Calu3 (cell line): ENCODE results near the gene PLXNA3. TPM values are rescaled to one million over a fixed set of nuclear protein-coding genes. Genes with fewer than 3 reads are reported as not detected.

Experiments used
- BruUV-seq: library from RNA; stranded (reverse); fragments of 400-500 nt; replicated peaks from 2 replicates; lab custom pipeline; 2021; lab: Mats Ljungman, UMichigan
- CTCF ChIA-PET: fragments of 300-600 bp; sonication (Branson Sonifier 250); formaldehyde crosslinking; loops from one replicate; lab custom pipeline; 2022; ENCODE audit warnings: antibody characterized with exemption; lab: Charles Lee
- DNase-seq: peaks from one replicate; pipeline ENCODE4 v3.0.0; 2022
- H3K27ac Mint-ChIP-seq: one replicate; pipeline ENCODE4 v1.8.0; 2022; ENCODE audit warnings: mixed read lengths; ENCODE audit not compliant: unreplicated experiment
- H3K27me3 Mint-ChIP-seq: one replicate; pipeline ENCODE4 v1.8.0; 2022; ENCODE audit warnings: mixed read lengths; ENCODE audit not compliant: unreplicated experiment
- H3K36me3 Mint-ChIP-seq: one replicate; pipeline ENCODE4 v1.8.0; 2022; ENCODE audit warnings: mild to moderate bottlenecking, moderate library complexity, mixed read lengths; ENCODE audit not compliant: insufficient read depth, unreplicated experiment
- H3K4me1 Mint-ChIP-seq: one replicate; pipeline ENCODE4 v1.8.0; 2022; ENCODE audit warnings: mild to moderate bottlenecking, low read depth, mixed read lengths; ENCODE audit not compliant: unreplicated experiment
- H3K4me3 Mint-ChIP-seq: one replicate; pipeline ENCODE4 v1.8.0; 2022; ENCODE audit warnings: mild to moderate bottlenecking, low read depth, moderate library complexity, mixed read lengths; ENCODE audit not compliant: unreplicated experiment
- H3K9me3 Mint-ChIP-seq: one replicate; pipeline ENCODE4 v1.8.0; 2022; ENCODE audit warnings: low read depth, mixed read lengths; ENCODE audit not compliant: unreplicated experiment
- intact Hi-C: fragments of 100-400 bp; cut with micrococcal nuclease; formaldehyde crosslinking; loops from one replicate; pipeline ENCODE4 v1.10.0; 2022; ENCODE audit not compliant: unreplicated experiment
- total RNA-seq: library from RNA; stranded (reverse); gene quantifications from 2 replicates; pipeline ENCODE4 v1.2.3, GENCODE V29; 2022
- TF ChIP-seq, protein P1 (sequence below): fragments of 200-600 bp; IDR thresholded peaks from one replicate; pipeline ENCODE4 v1.8.0; 2022; ENCODE audit warnings: antibody characterized with exemption; ENCODE audit not compliant: unreplicated experiment

Gene PLXNA3
- total RNA-seq, 1 experiment from 2014 or later = 82.6 TPM

DNA sequence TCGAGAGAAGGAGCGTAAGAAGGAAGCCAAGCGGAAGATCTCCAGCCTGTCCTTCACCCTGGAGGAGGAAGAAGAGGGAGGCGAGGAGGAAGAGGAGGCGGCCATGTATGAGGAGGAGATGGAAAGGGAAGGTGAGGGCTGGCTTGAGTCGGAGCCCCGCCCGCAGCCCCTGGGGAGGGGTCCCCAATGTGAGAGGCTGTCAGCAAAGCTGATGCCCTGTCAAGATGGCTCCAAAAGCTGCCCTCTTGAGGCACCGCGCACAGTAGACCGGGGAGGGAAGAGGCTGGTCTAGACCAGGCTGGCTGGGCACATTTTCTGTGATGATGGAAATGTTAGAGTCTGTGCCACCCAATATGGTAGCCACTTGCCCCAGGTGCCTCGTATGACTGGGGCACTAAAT is 11.7 kb upstream of the PLXNA3 start:
- Mint-ChIP-seq H3K4me1 (peaks cover 14% of the 10 kb centered on the region), H3K4me3 (peak overlapping the region; percentile 40), H3K9me3 (no peaks in the 10 kb centered on the region), H3K36me3 (peaks cover 69% of the 10 kb centered on the region), H3K27me3 (no peaks in the 10 kb centered on the region), H3K27ac (no peak overlapping the region)
- CTCF ChIA-PET = no interaction called here
- intact Hi-C loops = no loop called here
- DNase-seq = no peak
- BruUV-seq = no TSS peak
- TF ChIP-seq, protein P1, sequence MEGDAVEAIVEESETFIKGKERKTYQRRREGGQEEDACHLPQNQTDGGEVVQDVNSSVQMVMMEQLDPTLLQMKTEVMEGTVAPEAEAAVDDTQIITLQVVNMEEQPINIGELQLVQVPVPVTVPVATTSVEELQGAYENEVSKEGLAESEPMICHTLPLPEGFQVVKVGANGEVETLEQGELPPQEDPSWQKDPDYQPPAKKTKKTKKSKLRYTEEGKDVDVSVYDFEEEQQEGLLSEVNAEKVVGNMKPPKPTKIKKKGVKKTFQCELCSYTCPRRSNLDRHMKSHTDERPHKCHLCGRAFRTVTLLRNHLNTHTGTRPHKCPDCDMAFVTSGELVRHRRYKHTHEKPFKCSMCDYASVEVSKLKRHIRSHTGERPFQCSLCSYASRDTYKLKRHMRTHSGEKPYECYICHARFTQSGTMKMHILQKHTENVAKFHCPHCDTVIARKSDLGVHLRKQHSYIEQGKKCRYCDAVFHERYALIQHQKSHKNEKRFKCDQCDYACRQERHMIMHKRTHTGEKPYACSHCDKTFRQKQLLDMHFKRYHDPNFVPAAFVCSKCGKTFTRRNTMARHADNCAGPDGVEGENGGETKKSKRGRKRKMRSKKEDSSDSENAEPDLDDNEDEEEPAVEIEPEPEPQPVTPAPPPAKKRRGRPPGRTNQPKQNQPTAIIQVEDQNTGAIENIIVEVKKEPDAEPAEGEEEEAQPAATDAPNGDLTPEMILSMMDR = no peak

DNA sequence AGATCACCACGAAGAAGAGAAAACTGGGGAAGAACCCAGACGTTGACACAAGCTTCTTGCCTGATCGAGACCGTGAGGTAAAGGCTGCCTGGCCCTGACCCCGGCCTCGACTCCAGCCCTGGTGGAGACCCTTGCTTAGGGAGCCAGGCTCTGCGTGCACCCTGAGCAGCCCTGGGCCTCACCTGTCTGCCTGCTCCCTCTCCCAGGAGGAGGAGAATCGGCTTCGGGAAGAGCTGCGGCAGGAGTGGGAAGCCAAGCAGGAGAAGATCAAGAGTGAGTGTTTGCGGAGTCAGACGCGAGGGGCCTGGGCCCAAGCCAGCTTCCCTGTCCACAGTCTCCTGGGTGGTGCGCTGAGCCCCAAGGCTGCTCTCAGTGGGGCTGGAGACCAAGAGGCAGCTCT is 9.6 kb upstream of the PLXNA3 start:
- no peaks in the 10 kb centered on the region for H3K9me3 Mint-ChIP-seq
- H3K4me3 Mint-ChIP-seq = no peak overlapping the region
- no peaks in the 10 kb centered on the region for H3K27me3 Mint-ChIP-seq
- TF ChIP-seq, protein P1 = no peak
- H3K4me1 Mint-ChIP-seq = peaks cover 3% of the 10 kb centered on the region
- DNase-seq = no peak
- CTCF ChIA-PET = no interaction called here
- intact Hi-C loops = no loop called here
- peaks cover 73% of the 10 kb centered on the region for H3K36me3 Mint-ChIP-seq
- no TSS peak for BruUV-seq
- H3K27ac Mint-ChIP-seq = no peak overlapping the region

DNA sequence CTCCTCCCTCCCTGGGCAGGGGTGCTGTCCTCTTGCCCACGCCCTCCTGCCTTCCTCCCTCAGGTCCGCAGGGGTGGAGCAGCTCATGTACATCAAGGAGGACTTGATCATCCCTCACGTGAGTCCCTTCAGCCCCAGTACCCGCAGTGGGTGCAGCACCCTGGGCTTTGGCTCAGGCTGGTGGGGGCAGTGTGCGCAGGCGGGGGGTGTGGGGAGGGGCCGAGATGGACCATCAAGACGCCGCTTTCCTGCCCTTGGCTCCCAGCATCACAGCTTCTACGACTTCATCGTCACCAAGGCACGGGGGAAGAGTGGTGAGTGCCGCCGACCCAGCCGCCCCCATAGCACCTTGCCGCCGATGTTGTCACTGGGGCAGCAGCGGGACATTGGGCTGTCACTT is 8.5 kb upstream of the PLXNA3 start:
- Mint-ChIP-seq H3K27me3 (no peaks in the 10 kb centered on the region), H3K4me1 (no peaks in the 10 kb centered on the region), H3K4me3 (no peak overlapping the region), H3K9me3 (no peaks in the 10 kb centered on the region), H3K27ac (no peak overlapping the region), H3K36me3 (peaks cover 61% of the 10 kb centered on the region)
- CTCF ChIA-PET = no interaction called here
- DNase-seq = no peak
- BruUV-seq = no TSS peak
- TF ChIP-seq, protein P1 = no peak
- intact Hi-C loops = no loop called here

DNA sequence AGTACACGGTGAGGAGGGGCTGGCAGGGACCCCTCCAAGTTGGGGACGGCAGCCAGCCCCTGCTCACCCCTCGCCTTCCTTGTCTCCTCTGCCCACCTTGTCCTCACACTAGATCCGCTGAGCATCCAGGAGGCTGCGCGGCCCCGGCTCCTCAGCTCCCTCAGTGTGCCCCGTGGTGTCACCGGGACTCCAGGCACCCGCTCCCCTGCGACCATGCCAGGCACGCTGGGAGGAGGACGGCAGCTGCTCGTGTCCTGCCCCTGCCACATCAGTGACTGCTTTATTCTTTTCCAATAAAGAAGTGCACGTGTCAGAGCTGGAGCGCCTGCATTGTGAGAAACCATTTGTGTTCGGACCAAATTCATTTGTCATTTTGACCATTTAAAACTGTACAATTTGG is 7.8 kb upstream of the PLXNA3 start:
- no peak overlapping the region for H3K4me3 Mint-ChIP-seq
- CTCF ChIA-PET = no interaction called here
- TF ChIP-seq, protein P1 = no peak
- no peaks in the 10 kb centered on the region for H3K9me3 Mint-ChIP-seq
- no peaks in the 10 kb centered on the region for H3K4me1 Mint-ChIP-seq
- no peak overlapping the region for H3K27ac Mint-ChIP-seq
- DNase-seq = no peak
- H3K27me3 Mint-ChIP-seq = no peaks in the 10 kb centered on the region
- BruUV-seq = no TSS peak
- peaks cover 58% of the 10 kb centered on the region for H3K36me3 Mint-ChIP-seq
- intact Hi-C loops = no loop called here

DNA sequence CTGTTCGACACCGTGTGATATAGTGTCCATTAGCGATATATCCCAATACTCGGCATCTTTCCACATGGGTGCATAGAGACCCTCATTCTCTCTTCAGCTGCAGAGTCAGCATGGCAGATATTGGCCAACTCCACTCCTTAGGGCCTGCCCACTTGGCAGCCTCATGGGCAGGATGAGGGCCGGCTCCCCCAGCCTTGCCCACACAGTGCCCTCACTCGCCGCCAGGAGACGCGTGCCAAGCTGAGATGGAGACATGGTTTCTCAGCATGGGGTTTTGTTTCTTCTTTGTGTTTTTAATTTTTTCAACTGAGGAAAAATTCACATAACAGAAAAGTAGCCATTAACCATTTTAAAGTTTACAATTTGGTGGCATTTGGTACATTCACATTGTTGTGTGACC is 5.3 kb upstream of the PLXNA3 start:
- Mint-ChIP-seq H3K4me3 (no peak overlapping the region), H3K27me3 (no peaks in the 10 kb centered on the region), H3K36me3 (peaks cover 47% of the 10 kb centered on the region), H3K27ac (no peak overlapping the region), H3K9me3 (no peaks in the 10 kb centered on the region), H3K4me1 (peaks cover 8% of the 10 kb centered on the region)
- no TSS peak for BruUV-seq
- TF ChIP-seq, protein P1 = no peak
- CTCF ChIA-PET = no interaction called here
- no peak for DNase-seq
- intact Hi-C loops = no loop called here
